KG1 (cell line): ENCODE measurements around the gene UBAC2.

Source experiments
- DNase-seq: peaks from one replicate; lab custom pipeline; 2025; lab: John Stamatoyannopoulos, UW

The UBAC2 gene

DNA sequence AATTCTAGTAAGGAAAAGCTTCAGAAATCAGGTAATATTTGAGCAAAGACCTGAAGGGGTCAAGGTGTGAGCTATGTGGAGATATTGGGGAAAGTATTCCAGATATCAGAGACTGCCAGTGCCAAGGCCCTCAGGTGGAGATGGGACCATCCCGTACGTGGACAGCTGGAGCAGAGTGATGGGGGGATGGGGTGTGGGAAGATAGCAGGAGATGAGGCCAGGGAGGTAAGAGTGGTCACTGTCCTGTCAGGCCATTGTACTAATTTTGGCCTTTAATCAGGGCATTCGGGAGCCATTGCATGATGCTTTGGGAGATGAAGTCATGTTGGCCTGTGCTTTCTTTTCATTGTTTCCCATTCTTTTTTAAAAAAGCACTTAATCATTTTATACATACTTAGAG is 70.6 kb downstream of the UBAC2 start:
- DNase-seq: no peak

DNA sequence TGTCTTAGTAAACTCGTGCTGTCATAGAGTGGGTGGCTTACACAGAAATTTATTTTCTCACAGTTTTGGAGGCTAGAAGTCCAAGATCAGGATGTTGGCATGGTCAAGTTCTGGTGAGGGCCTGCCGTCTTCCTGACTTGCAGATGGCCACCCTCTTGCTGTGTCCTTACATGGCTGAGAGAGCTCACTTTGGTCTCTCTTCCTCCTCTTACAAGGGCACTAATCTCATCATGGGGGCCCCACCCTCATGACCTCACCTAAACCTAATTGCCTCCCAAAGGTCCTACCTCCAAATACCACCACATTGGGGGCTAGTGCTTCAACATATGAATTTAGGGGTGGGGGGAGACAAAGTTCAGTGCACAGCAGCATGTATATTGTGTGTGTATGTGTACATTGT is 71.8 kb downstream of the UBAC2 start:
- DNase-seq: no peak

DNA sequence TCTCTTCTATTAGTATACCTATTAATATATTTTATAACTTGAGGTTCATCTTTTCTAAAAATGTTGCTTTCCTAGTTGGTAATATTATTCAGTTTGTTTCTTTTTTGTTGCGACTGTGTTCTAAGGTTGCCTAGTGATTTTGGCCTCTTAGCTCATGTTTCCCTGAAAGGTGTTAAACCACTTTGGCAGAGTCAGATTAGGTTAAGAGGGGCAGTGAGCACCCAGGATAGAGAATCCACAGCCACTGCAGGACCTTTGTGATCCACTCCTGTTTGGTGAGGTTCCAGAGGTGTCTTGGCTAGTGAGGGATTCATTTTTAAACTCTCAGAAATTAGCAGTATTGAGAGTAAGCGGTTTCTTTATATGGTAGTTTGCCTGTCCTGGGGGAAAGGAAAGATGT is 72.5 kb downstream of the UBAC2 start:
- no peak for DNase-seq

DNA sequence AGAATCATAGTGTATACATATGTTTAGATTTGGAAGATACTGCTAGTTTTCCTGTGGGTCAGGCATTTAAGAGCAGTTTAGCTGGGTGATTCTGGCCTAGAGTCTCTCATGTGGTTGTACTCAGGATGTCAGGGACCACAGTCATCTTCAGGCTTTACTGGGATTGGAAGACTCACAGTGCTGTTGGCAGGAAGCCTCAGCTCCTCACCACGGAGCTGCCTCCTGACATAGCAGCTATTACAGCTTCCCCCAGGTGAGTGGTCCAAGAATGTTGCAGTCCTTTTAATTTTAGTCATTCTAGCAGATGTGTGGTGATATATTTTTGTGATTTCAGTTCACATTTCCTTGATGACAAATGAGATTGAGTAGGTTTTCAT is 74.4 kb downstream of the UBAC2 start:
- DNase-seq: no peak

DNA sequence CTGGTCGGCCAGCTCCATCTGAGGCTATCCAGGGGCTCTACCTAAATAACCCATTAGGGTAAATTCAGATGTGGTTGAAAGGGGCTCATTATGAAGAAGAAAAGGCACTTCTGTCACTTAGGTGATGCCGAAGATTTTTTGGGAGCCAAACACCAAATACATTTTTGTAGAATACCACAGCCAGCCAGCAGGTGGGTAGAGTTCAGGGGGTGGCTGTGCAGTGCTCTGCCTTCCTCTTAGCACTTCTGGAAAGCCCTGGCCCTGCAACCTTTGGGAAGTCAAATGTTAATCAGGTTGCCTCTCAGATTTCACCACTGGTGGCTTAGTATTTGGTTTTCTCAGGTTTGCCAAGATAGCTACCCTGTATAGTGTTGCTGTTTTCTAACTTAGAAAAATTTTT is 76.1 kb downstream of the UBAC2 start:
- DNase-seq: no peak

DNA sequence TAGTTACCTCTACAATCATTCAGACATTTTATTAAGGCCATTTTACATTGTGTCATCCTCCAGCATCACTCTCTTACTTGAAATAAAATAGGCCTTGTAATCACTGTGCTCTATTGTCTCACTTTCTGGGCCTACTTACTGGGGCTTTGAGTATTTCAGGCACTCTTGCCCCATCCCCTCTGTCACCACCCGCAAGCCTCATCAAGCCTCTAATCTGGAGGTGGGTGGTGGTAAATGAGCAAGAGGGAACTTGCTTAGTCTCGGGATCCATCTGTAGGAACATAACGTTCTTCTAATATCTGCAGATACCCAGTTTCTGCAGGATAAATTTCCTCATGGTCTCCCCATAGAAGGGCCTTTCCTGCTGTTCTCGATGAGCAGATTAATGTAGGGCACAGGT is 77.0 kb downstream of the UBAC2 start:
- DNase-seq: no peak

DNA sequence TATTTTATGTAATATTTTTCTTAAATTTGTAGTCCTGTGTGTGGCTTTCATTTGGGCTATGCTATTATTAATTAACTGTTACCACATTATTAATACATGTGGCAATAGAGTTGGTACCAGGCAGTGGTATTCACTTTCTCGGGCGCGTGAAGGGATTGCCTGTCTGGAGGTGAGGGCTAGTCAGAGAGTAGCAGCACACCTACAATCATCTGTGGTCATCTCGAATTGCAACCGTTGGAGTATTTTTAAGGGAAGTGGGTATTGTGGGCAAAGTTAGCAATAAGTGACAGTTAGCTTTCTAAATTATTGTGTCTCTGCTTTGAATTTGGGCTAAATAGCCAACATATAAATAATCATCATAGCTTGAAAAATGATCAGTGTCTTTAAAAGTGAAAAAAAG is 77.5 kb downstream of the UBAC2 start:
- DNase-seq: no peak

DNA sequence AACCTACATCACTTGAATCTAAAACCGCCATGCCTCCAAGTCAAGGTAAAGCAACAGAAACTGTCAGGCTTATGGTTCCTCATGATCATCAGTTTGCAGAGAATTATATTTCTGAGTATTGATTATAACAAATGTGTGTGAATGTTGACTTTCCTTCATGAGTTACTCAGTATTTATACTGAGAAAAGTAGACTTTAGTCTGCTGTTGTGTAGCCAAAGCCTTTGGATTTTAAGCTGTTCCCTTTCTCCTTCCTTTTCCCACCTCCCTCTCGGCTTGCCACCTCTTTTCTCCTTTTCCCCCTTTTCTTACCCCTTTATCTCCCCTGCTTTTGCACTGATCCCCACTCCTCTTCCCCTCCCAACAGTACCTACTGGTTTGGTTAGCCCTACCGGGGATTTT is 78.2 kb downstream of the UBAC2 start:
- no peak for DNase-seq

DNA sequence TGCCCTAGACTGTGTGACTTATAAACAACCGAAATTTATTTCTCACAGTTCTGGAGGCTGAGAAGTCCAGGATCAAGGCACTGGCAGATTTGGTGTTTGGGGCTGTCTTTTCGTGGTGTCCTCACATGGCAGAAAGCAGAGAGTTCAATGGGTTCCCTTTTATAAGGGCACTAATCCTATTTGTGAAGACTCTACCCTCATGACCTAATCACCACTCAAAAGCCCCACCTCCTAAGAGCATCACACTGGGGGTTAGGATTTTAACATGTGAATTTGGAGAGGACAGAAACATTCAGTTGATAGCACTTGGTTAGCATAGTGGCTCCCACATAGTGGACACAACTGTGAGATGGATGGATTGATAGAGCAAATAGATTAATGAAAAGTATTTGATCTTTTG is 79.0 kb downstream of the UBAC2 start:
- DNase-seq: no peak

DNA sequence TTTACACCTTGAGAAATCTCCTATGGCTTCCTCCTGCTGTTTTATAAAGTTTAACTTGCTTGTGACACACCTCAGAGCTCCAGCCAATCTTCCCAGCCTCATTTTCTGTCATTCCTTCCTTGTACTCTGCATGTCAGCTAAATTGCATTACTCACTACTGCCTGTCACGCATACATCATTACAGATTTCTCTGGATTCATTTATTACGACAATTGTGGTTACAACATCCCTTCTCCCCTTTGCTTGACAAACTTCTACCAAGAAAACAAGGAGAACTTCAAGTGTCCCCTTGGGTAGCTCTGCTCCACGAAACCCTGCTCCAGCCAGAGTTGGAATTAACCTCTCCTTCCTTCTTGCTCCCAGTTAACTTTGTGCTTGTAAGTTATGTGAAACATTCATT is 79.5 kb downstream of the UBAC2 start:
- no peak for DNase-seq

DNA sequence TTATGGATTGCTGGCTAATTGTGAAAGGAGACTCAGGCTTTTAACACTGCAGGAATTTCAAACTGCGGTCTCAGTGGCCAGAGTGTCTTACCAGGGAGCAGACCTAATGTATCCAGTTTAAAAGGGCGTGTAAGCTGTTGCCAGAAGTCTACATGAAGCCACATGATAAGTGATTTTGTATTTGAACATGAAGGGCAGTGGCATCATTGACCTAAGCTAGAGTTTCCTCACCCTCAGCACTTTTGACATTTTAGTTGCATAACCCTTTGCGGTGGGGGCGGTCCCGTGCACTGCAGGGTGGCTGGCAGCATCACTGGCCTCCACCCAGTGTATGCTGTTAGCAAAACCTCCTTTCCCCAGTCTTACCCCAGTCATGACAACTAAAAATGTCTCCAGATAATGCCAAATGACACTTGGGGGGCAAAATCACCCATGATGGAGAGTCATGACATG is 81.2 kb downstream of the UBAC2 start:
- no peak for DNase-seq

DNA sequence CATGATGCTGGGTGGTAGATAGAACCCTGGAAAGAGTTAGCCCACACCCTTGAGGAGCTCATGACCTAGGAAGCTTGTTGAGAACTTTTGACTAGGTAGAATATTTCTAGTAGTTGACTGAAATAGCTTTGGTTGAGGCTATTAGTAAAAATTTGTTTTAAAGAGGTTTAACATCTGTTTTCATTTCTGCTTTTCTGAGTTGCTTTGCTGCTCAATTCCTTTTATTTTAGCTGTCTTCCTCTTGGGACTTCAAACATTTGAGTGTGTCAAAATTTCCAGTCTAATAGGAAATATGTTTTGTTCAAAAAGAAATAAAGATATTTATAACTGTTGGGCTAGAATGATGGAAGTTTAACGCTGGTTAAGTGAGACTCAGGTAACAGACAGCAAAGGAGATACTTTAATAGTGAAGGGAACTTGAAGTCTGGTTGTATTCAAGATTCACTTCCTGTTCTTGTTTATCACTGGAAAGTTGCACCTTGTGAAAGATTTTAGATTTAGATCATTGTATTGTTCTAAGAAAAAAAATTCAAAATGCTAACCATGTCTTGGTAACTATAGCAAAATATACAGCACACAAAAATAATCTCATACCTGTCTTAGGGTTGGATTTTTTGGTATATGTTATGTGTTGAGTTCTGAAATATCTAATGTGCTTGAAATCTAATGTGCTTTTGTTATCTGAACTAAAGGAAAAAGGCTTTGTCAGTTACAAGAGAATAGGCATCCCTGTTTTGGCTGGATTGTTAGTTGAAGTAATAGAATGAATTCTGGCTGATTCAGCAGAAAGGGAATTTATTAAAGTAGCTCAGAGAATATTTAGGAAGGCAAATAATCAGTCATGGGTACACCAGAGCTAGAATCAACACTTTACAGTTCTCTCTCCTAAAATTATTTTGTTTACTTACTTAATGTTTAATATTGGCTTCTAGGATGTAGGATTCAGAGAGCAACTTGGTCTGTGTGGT is 81.9 kb downstream of the UBAC2 start:
- DNase-seq: no peak

DNA sequence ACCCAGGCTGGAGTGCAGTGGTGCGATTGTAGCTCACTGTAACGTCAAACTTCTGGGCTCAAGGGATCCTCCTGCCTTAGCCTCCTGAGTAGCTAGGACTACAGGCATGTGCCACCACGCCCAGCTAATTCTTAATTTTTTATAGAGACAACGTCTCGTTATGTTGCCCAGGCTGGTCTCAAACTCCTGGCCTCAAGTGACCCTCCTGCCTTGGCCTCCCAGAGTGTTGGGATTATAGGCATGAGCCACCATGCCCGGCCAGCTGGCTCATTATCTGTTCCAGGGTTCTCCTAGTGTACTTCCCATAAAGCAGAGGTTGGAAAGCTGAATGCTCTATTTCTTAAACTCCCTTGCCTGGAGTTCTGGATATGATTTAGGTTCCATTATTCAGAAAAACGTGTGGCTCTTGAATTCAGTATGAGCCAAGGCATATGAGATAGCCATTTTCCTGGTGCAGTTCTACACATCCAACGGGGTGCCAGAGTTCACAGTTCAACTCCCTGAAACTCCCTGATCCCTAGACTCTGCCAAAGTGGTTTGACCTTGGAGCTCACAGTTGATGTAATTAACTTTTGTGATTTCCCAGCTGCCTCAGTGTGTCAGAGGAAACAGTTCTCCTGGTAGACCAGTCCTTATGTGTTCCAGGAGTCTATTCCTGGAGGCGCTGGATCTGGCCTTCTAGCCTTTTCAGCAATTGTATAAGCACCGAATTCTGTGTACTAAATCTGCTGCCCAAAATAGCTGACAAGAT is 85.0 kb downstream of the UBAC2 start:
- no peak for DNase-seq

DNA sequence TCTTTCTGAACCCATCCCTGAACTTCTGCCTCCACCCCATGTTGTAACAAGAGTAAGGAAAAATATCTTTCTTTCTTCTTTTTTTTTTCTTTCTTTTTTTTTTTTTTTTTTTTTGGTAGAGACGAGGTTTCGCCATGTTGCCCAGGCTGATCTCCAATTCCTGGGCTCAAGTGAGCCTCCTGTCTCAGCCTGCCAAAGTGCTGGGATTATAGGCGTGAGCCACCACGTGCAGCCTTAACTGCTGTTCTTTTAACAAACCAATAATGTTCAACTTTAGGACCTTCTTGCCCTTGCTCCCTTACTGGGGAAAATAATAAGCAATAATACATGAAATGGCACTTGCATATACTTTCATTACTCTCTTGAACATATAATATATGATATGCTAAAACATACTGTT is 86.9 kb downstream of the UBAC2 start:
- no peak for DNase-seq

DNA sequence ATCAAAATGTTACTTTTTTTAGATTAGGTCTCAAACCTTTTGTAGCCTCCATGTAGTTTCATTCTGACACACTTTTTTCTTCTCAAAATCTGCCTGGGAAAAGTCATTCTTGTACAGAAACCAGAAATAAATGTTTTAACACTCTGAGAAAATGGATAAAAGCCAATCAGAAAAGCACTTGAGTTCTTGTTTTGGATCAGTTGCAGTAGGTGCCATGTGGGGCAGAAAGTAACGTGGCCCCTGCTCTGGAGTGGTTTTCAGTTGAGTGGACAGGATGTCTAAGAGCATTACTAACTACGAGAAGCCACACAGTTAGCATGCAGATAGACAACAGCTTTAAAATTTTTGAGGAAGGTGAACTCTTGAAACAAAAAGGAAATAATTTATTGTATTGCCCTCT is 87.4 kb downstream of the UBAC2 start:
- DNase-seq: peak; percentile 23

DNA sequence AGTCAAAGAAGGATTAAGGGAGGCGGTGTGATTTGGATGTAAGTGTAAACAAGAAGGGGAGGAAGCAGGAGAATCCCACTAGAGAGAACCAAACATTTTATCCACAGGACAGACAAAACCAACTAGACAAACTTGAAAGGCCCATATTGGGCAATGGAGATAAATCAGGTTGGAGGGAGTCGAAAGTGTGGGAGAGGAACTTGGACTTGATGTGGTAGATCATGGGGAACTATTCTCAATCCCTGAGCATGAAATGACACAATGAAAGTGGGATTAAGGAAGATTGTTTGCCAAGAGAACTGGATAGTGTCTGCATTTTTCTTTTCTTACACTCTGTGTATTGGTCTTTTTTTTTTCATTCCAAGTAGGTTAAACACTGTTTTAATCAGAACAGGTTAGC is 88.6 kb downstream of the UBAC2 start:
- DNase-seq: no peak

DNA sequence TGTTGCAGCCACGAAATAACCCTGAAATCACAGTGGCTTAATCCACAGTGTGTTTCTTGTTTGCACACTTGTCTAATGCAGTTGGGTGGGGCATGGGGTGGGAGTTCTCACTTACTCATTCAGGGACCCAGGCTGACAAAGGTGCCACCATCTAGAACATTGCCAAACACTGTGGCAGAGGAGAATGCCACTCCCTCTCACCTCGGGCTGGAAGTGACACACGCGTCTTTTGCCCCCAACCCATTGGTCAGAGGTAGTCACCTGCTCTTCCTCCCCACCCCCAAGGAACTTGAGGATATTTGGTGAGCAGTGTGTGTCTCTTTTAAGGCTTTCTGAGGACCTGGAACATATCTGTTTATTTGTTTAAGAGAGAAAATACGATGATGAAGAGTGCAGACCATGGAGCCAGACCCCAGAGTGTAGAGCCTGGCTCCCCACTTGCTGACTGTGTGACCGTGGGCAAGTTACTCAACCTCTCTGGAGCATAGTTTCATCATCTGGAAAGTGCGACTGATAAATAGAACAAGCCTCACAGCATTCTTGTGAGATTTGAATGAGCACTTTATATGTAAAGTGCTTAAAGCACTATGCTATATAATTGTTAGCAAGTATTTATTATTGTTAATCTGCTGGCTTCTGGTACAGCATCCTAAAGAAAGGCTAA is 89.2 kb downstream of the UBAC2 start:
- DNase-seq: no peak

DNA sequence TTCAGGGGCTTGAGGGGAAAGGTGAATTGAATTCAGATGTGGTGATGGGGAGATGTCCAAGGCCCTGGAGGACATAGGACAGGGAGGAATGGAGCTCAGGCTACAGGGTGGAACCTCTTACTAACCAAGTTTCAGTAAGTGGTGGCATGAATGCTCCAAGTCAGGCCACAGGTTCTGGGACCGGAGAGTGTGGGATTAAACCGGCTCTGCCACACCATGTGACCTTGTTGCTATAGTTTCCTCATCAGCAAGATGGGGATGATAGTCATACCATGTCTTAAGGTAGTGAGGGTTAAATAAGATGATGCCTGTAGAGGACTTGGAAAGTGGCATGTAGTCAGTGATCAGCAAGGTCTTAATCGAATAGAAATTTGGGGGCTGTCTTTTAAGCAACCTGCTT is 90.2 kb downstream of the UBAC2 start:
- DNase-seq: no peak

DNA sequence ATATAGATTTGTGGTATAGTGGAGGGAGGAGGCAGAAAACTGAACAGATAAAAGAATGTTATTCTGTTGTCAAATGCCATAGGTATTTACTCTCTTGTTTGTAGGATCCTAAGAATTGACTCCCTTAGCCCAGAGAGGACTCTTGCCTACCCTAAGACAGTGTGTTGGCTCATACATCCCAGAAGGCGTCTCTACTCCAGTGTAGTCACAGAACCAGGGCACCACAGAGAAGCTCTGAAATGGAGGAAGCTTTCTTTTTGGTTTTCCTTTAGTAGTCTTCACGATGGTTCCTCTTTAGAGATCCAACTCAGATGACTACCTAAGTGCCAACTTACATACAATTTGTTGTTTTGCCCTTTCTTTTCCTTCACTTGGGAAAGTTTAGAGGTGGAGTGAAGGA is 92.5 kb downstream of the UBAC2 start:
- no peak for DNase-seq

DNA sequence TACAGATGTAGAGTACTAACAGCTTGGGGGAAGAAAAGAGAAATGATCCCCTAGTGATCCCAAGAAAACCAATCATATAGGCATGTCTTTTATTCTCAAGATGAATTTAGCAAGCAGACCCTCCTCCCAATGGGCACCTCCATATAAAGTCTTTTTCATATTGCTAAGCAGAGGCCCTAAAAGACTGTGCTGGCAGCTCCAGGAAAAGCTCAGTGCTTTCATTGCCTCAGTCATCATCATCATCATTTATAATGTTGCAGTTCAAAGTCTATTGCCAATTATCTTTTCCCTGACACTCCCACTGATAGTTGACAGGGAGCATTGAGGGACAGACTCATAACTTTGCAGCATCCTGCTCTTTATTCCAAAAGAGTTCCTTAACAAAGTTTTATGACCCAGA is 93.5 kb downstream of the UBAC2 start:
- DNase-seq: no peak

DNA sequence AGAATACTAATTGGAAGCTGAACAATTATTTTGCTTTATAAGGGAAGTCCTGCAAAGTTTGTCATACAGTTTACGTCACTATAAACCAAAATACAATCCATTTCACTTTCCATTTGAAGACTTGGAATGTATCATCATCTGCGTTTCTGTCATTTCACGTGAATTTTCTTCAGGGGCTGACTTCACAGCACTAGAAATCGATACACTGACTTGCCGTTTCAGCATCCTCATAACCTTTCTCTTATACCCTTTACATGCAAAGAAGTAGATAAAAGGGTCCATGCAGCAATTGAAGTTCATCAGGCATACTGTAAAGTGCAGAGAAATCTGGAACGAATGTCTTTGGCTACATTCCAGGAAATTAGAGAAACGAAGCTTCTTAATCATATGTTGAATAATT is 94.3 kb downstream of the UBAC2 start:
- no peak for DNase-seq

DNA sequence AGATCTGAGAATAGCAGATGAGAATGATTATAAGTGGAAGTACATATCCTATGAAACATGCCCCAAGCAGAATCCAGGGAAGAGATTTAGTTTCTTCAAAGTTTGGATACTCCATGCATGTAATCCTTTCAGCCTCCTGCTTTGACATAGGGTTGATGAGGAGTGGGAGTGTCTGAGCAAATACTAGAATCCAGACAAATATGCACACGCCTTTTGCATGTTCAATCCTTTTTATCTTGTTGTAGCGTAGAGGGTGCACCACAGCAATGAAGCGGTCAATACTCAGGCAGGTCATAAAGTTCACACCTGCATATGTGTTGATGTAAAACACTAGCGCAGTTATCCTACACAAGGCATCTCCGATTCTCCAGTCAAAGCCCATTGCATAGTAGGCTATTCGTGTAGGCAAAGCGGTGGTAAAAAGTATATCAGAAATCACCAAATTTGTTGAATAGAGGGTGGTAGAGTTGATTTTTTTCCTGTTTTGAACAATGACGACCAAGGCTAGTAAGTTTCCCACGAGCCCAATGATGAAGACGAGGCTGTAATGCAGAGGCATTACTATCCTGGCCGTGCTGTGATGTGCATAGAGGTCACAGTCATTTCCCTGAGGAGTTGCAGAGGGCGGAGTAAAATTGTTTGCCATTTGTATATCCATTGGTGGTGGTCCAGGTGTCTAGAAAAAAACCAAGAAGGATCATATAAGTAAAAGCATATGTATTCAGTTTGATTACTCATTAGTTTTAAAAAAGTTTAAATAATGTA is 95.0 kb downstream of the UBAC2 start:
- no peak for DNase-seq
